Stimulated activated naive CD8-positive, alpha-beta T cell treated with anti-CD3 and anti-CD28 coated beads, Interleukin-15, amount 100 ng/mL, for 72 hours (primary cell): ENCODE data around the gene AHNAK2.

ENCODE experiments used
- ATAC-seq: fragments of 150-1000 bp; cut with Tn5 transposase; 2 replicates; pipeline ENCODE4 v1.10.0; 2021; ENCODE audit warnings: mild to moderate bottlenecking, moderate library complexity
- DNase-seq, 2 donors: peaks; one replicate each; pipeline ENCODE4 v3.0.0; 2021 to 2022
- H3K27ac Mint-ChIP-seq, 2 donors: one replicate each; pipeline ENCODE4 v1.8.0; 2022; ENCODE audit warnings: mild to moderate bottlenecking in 2 of 2, mixed read lengths in 2 of 2, moderate library complexity in 2 of 2
- H3K27me3 Mint-ChIP-seq: one replicate; pipeline ENCODE4 v1.8.0; 2022; ENCODE audit warnings: mixed read lengths
- H3K4me1 Mint-ChIP-seq: one replicate; pipeline ENCODE4 v1.8.0; 2022; ENCODE audit warnings: mild to moderate bottlenecking, mixed read lengths
- H3K4me3 Mint-ChIP-seq, 2 donors: one replicate each; pipeline ENCODE4 v1.8.0; 2022; ENCODE audit warnings: mild to moderate bottlenecking in 2 of 2, mixed read lengths in 2 of 2, moderate library complexity in 1 of 2
- H3K9me3 Mint-ChIP-seq, 2 donors: one replicate each; pipeline ENCODE4 v1.8.0; 2022; ENCODE audit warnings: mixed read lengths in 2 of 2

AHNAK2 gene

GRCh38 chr14:104982548-104983230 is 4.5 kb upstream of the AHNAK2 start:
- ATAC-seq: no peak
- H3K27me3 Mint-ChIP-seq: peaks cover 26% of the 10 kb centered on the region
- no peak overlapping the region for H3K4me3 Mint-ChIP-seq
- no peak overlapping the region for H3K27ac Mint-ChIP-seq
- H3K4me1 Mint-ChIP-seq: peaks cover 28% of the 10 kb centered on the region
- DNase-seq: no peak
- H3K9me3 Mint-ChIP-seq: no peaks in the 10 kb centered on the region

- peaks cover 31% of the 10 kb centered on the region for H3K27me3 Mint-ChIP-seq
- H3K4me1 Mint-ChIP-seq: peaks cover 35% of the 10 kb centered on the region
- DNase-seq (no peak), ATAC-seq (no peak)
- H3K27ac Mint-ChIP-seq: no peak overlapping the region
- H3K4me3 Mint-ChIP-seq: no peak overlapping the region
- no peaks in the 10 kb centered on the region for H3K9me3 Mint-ChIP-seq
Observed at GRCh38 chr14:104981699-104982541, 3.7 kb upstream of the AHNAK2 start.

- Mint-ChIP-seq H3K4me1 (peaks cover 32% of the 10 kb centered on the region), H3K4me3 (no peak overlapping the region), H3K9me3 (no peaks in the 10 kb centered on the region), H3K27me3 (peaks cover 35% of the 10 kb centered on the region), H3K27ac (no peak overlapping the region)
- no peak for ATAC-seq
- DNase-seq: no peak
Observed at GRCh38 chr14:104980611-104981531, 2.7 kb upstream of the AHNAK2 start.

GRCh38 chr14:104979758-104980610 is 1.8 kb upstream of the AHNAK2 start:
- H3K4me3 Mint-ChIP-seq: no peak overlapping the region

GRCh38 chr14:104978746-104979691 is 845 bp upstream of the AHNAK2 start:
- Mint-ChIP-seq H3K4me1 (peaks cover 28% of the 10 kb centered on the region), H3K4me3 (peak overlapping the region; percentile 24 to 46), H3K27me3 (peaks cover 50% of the 10 kb centered on the region), H3K9me3 (no peaks in the 10 kb centered on the region), H3K27ac (peak overlapping the region in 1 of 2 donors; percentile 3)
- ATAC-seq (no peak), DNase-seq (no peak)

More at GRCh38 chr14:104979758-104980610, 1.8 kb upstream of the AHNAK2 start:
- Mint-ChIP-seq H3K27me3 (peaks cover 41% of the 10 kb centered on the region), H3K9me3 (no peaks in the 10 kb centered on the region), H3K27ac (no peak overlapping the region), H3K4me1 (peaks cover 36% of the 10 kb centered on the region)
- ATAC-seq (no peak), DNase-seq (no peak)

- H3K4me1 Mint-ChIP-seq: peaks cover 28% of the 10 kb centered on the region
- H3K9me3 Mint-ChIP-seq: no peaks in the 10 kb centered on the region
- peaks cover 50% of the 10 kb centered on the region for H3K27me3 Mint-ChIP-seq
- ATAC-seq (no peak), DNase-seq (no peak)
- peak overlapping the region; percentile 67 to 84 for H3K4me3 Mint-ChIP-seq
- peak overlapping the region in 1 of 2 donors; percentile 35 for H3K27ac Mint-ChIP-seq
Observed at GRCh38 chr14:104977008-104977680, 1.0 kb downstream of the AHNAK2 start.

- Mint-ChIP-seq H3K27ac (no peak overlapping the region), H3K4me3 (peak overlapping the region in 1 of 2 donors; percentile 16), H3K9me3 (no peaks in the 10 kb centered on the region)
Observed at GRCh38 chr14:104976198-104977007, 1.8 kb downstream of the AHNAK2 start.

GRCh38 chr14:104975481-104976197 is 2.5 kb downstream of the AHNAK2 start:
- Mint-ChIP-seq H3K27ac (no peak overlapping the region), H3K4me3 (no peak overlapping the region), H3K27me3 (peaks cover 50% of the 10 kb centered on the region), H3K9me3 (no peaks in the 10 kb centered on the region), H3K4me1 (peaks cover 28% of the 10 kb centered on the region)
- ATAC-seq (peak; percentile 10), DNase-seq (no peak)

More at GRCh38 chr14:104976198-104977007, 1.8 kb downstream of the AHNAK2 start:
- H3K27me3 Mint-ChIP-seq: peaks cover 50% of the 10 kb centered on the region
- DNase-seq: peak; percentile 86 to 87
- H3K4me1 Mint-ChIP-seq: peaks cover 28% of the 10 kb centered on the region
- ATAC-seq: peak; percentile 85

- peaks cover 28% of the 10 kb centered on the region for H3K4me1 Mint-ChIP-seq
- H3K27ac Mint-ChIP-seq: no peak overlapping the region
- no peak for DNase-seq
- H3K9me3 Mint-ChIP-seq: no peaks in the 10 kb centered on the region
- peaks cover 50% of the 10 kb centered on the region for H3K27me3 Mint-ChIP-seq
- ATAC-seq: no peak
- H3K4me3 Mint-ChIP-seq: no peak overlapping the region
Observed at GRCh38 chr14:104974665-104975390, 3.3 kb downstream of the AHNAK2 start.

GRCh38 chr14:104974146-104974541 is 4.0 kb downstream of the AHNAK2 start:
- no peak overlapping the region for H3K4me3 Mint-ChIP-seq
- H3K9me3 Mint-ChIP-seq: no peaks in the 10 kb centered on the region
- H3K27ac Mint-ChIP-seq: no peak overlapping the region
- peaks cover 29% of the 10 kb centered on the region for H3K4me1 Mint-ChIP-seq
- ATAC-seq (no peak), DNase-seq (no peak)
- peaks cover 50% of the 10 kb centered on the region for H3K27me3 Mint-ChIP-seq

GRCh38 chr14:104973385-104974145 is 4.6 kb downstream of the AHNAK2 start:
- DNase-seq (no peak), ATAC-seq (no peak)
- Mint-ChIP-seq H3K27me3 (peaks cover 50% of the 10 kb centered on the region), H3K4me1 (peaks cover 26% of the 10 kb centered on the region), H3K4me3 (no peak overlapping the region), H3K9me3 (no peaks in the 10 kb centered on the region), H3K27ac (no peak overlapping the region)
